Measurements from ENCODE around the gene DCAF5.
"Not testable (repeated sequence)": the region's sequence is repeated elsewhere in the genome, so short reads cannot be mapped to it uniquely, and the experiment has no call there.

The DCAF5 gene

GRCh38 chr14:69066396-69067171, 86.3 kb downstream of the DCAF5 start:
- no peak for DNase-seq

GRCh38 chr14:69065934-69066333, 87.0 kb downstream of the DCAF5 start:
- not testable (repeated sequence) for DNase-seq

GRCh38 chr14:69064596-69064995, 88.3 kb downstream of the DCAF5 start:
- DNase-seq = no peak

- peak; percentile 36 for DNase-seq
Measured at GRCh38 chr14:69059658-69060623, 93.0 kb downstream of the DCAF5 start.

- no peak for DNase-seq
Measured at GRCh38 chr14:69055999-69056788, 96.7 kb downstream of the DCAF5 start.

- DNase-seq = no peak
Measured at GRCh38 chr14:69055125-69055524, 97.8 kb downstream of the DCAF5 start.

GRCh38 chr14:69054030-69054429, 98.9 kb downstream of the DCAF5 start:
- no peak for DNase-seq

GRCh38 chr14:69052181-69052601, 100.7 kb downstream of the DCAF5 start:
- no peak for DNase-seq

GRCh38 chr14:69050240-69051184, 102.4 kb downstream of the DCAF5 start:
- DNase-seq = no peak

- no peak for DNase-seq
Measured at GRCh38 chr14:69049675-69050074, 103.2 kb downstream of the DCAF5 start.

GRCh38 chr14:69048456-69048855, 104.5 kb downstream of the DCAF5 start:
- DNase-seq = no peak

- no peak for DNase-seq
Measured at GRCh38 chr14:69047255-69047654, 105.7 kb downstream of the DCAF5 start.

GRCh38 chr14:69046476-69046860, 106.5 kb downstream of the DCAF5 start:
- no peak for DNase-seq

- DNase-seq = peak; percentile 25
Measured at GRCh38 chr14:69045857-69046475, 107.0 kb downstream of the DCAF5 start.

GRCh38 chr14:69044965-69045555, 107.9 kb downstream of the DCAF5 start:
- DNase-seq = no peak

GRCh38 chr14:69044296-69044695, 108.6 kb downstream of the DCAF5 start:
- no peak for DNase-seq

GRCh38 chr14:69043596-69044260, 109.2 kb downstream of the DCAF5 start:
- DNase-seq = peak; percentile 11

GRCh38 chr14:69042787-69043444, 110.0 kb downstream of the DCAF5 start:
- peak; percentile 28 for DNase-seq

- no peak for DNase-seq
Measured at GRCh38 chr14:69042299-69042698, 110.6 kb downstream of the DCAF5 start.

- DNase-seq = no peak
Measured at GRCh38 chr14:69041783-69042182, 111.1 kb downstream of the DCAF5 start.
